Activated CD4-positive, alpha-beta memory T cell treated with anti-CD3 and anti-CD28 coated beads for 36 hours (primary cell): ENCODE results near the gene ATP2B2. TPM values are rescaled to one million over a fixed set of nuclear protein-coding genes. Genes with fewer than 3 reads are reported as not detected.
A peak's percentile ranks its signal among the peaks of the same experiment; 100 is the strongest.

Experiments
- CTCF ChIA-PET: fragments of 350-600 bp; sonication (Branson Sonifier 250); formaldehyde crosslinking; loops from one replicate; lab custom pipeline; 2021; ENCODE audit warnings: antibody characterized with exemption, inconsistent platforms; lab: Charles Lee
- POLR2A ChIA-PET: fragments of 350-600 bp; sonication (Branson Sonifier 250); formaldehyde crosslinking; loops from one replicate; lab custom pipeline; 2021; ENCODE audit warnings: antibody characterized with exemption; lab: Charles Lee
- DNase-seq: peaks from one replicate; pipeline ENCODE4 v3.0.0-alpha.2; 2020
- H3K27ac Mint-ChIP-seq: one replicate; pipeline ENCODE4 v1.8.0; 2021; ENCODE audit warnings: mixed read lengths
- H3K27me3 Mint-ChIP-seq: one replicate; pipeline ENCODE4 v1.8.0; 2021; ENCODE audit warnings: mixed read lengths
- H3K36me3 Mint-ChIP-seq: one replicate; pipeline ENCODE4 v1.8.0; 2021; ENCODE audit warnings: mixed read lengths
- H3K4me1 Mint-ChIP-seq: one replicate; pipeline ENCODE4 v1.8.0; 2021; ENCODE audit warnings: low read depth, mixed read lengths
- H3K4me3 Mint-ChIP-seq: one replicate; pipeline ENCODE4 v1.8.0; 2021; ENCODE audit warnings: mild to moderate bottlenecking, mixed read lengths
- H3K9me3 Mint-ChIP-seq: one replicate; pipeline ENCODE4 v1.8.0; 2021; ENCODE audit warnings: mixed read lengths
- intact Hi-C: fragments of 100-400 bp; cut with micrococcal nuclease; formaldehyde crosslinking; loops from one replicate; pipeline ENCODE4 v1.15.1; 2023
- total RNA-seq, 2 experiments: library from RNA; stranded (reverse); gene quantifications; one replicate each; pipeline ENCODE4 v1.2.3, GENCODE V29; 2021

ATP2B2 gene
- total RNA-seq, 2 experiments from 2014 or later: 0.05 TPM; not detected in 1

GRCh38 chr3:10459954-10460754 lies 45.2 kb downstream of the ATP2B2 start:
- DNase-seq: peak; percentile 79
- intact Hi-C loops: no loop called here
- CTCF ChIA-PET: interaction anchor here (0.7 to 1.1 kb wide), 3 partner anchors 116 to 278 kb away, joined by 3 to 4 read pairs (median 3); no protein-coding TSS in a partner anchor
- no peak overlapping the region for H3K27ac Mint-ChIP-seq
- H3K36me3 Mint-ChIP-seq: no peaks in the 10 kb centered on the region
- H3K4me1 Mint-ChIP-seq: no peaks in the 10 kb centered on the region
- no peaks in the 10 kb centered on the region for H3K27me3 Mint-ChIP-seq
- H3K4me3 Mint-ChIP-seq: no peak overlapping the region
- no peaks in the 10 kb centered on the region for H3K9me3 Mint-ChIP-seq
- POLR2A ChIA-PET: no interaction called here

GRCh38 chr3:10457560-10457959 lies 47.8 kb downstream of the ATP2B2 start:
- no peak overlapping the region for H3K27ac Mint-ChIP-seq
- intact Hi-C loops: no loop called here
- no peaks in the 10 kb centered on the region for H3K27me3 Mint-ChIP-seq
- POLR2A ChIA-PET: no interaction called here
- no peak overlapping the region for H3K4me3 Mint-ChIP-seq
- no peak for DNase-seq
- no peaks in the 10 kb centered on the region for H3K9me3 Mint-ChIP-seq
- H3K4me1 Mint-ChIP-seq: no peaks in the 10 kb centered on the region
- H3K36me3 Mint-ChIP-seq: no peaks in the 10 kb centered on the region
- CTCF ChIA-PET: no interaction called here

GRCh38 chr3:10456981-10457380 lies 48.4 kb downstream of the ATP2B2 start:
- no peak for DNase-seq
- no peaks in the 10 kb centered on the region for H3K9me3 Mint-ChIP-seq
- H3K27ac Mint-ChIP-seq: no peak overlapping the region
- no peak overlapping the region for H3K4me3 Mint-ChIP-seq
- ChIA-PET POLR2A (no interaction called here), CTCF (no interaction called here)
- H3K4me1 Mint-ChIP-seq: no peaks in the 10 kb centered on the region
- H3K36me3 Mint-ChIP-seq: no peaks in the 10 kb centered on the region
- H3K27me3 Mint-ChIP-seq: peaks cover 3% of the 10 kb centered on the region
- intact Hi-C loops: no loop called here

- Mint-ChIP-seq H3K9me3 (no peaks in the 10 kb centered on the region), H3K36me3 (no peaks in the 10 kb centered on the region), H3K4me1 (no peaks in the 10 kb centered on the region), H3K27me3 (peaks cover 3% of the 10 kb centered on the region), H3K27ac (no peak overlapping the region), H3K4me3 (no peak overlapping the region)
- no peak for DNase-seq
- CTCF ChIA-PET: no interaction called here
- intact Hi-C loops: no loop called here
- POLR2A ChIA-PET: no interaction called here
These were observed 49.9 kb downstream of the ATP2B2 start for GRCh38 chr3:10455545-10455914.

GRCh38 chr3:10454907-10455544 lies 50.4 kb downstream of the ATP2B2 start:
- no peaks in the 10 kb centered on the region for H3K9me3 Mint-ChIP-seq
- H3K4me1 Mint-ChIP-seq: no peaks in the 10 kb centered on the region
- ChIA-PET POLR2A (no interaction called here), CTCF (interaction anchor here (0.6 kb wide), 1 partner anchor 60 kb away, joined by 3 read pairs; no protein-coding TSS in a partner anchor)
- H3K36me3 Mint-ChIP-seq: no peaks in the 10 kb centered on the region
- no peak overlapping the region for H3K27ac Mint-ChIP-seq
- DNase-seq: no peak
- no peak overlapping the region for H3K4me3 Mint-ChIP-seq
- H3K27me3 Mint-ChIP-seq: peaks cover 3% of the 10 kb centered on the region
- intact Hi-C loops: no loop called here

- H3K4me1 Mint-ChIP-seq: no peaks in the 10 kb centered on the region
- no peak overlapping the region for H3K27ac Mint-ChIP-seq
- intact Hi-C loops: no loop called here
- H3K9me3 Mint-ChIP-seq: no peaks in the 10 kb centered on the region
- H3K36me3 Mint-ChIP-seq: no peaks in the 10 kb centered on the region
- ChIA-PET POLR2A (no interaction called here), CTCF (no interaction called here)
- DNase-seq: no peak
- peaks cover 3% of the 10 kb centered on the region for H3K27me3 Mint-ChIP-seq
- H3K4me3 Mint-ChIP-seq: no peak overlapping the region
These were observed 51.8 kb downstream of the ATP2B2 start for GRCh38 chr3:10453431-10454163.

GRCh38 chr3:10450494-10451440 lies 54.6 kb downstream of the ATP2B2 start:
- H3K4me3 Mint-ChIP-seq: no peak overlapping the region
- DNase-seq: no peak
- ChIA-PET POLR2A (no interaction called here), CTCF (no interaction called here)
- no peaks in the 10 kb centered on the region for H3K36me3 Mint-ChIP-seq
- H3K27me3 Mint-ChIP-seq: peaks cover 3% of the 10 kb centered on the region
- intact Hi-C loops: no loop called here
- H3K9me3 Mint-ChIP-seq: no peaks in the 10 kb centered on the region
- no peaks in the 10 kb centered on the region for H3K4me1 Mint-ChIP-seq
- no peak overlapping the region for H3K27ac Mint-ChIP-seq

GRCh38 chr3:10449436-10449835 lies 56.0 kb downstream of the ATP2B2 start:
- H3K27ac Mint-ChIP-seq: no peak overlapping the region
- H3K4me3 Mint-ChIP-seq: no peak overlapping the region
- peaks cover 3% of the 10 kb centered on the region for H3K27me3 Mint-ChIP-seq
- intact Hi-C loops: no loop called here
- no peaks in the 10 kb centered on the region for H3K36me3 Mint-ChIP-seq
- no peaks in the 10 kb centered on the region for H3K9me3 Mint-ChIP-seq
- ChIA-PET POLR2A (no interaction called here), CTCF (no interaction called here)
- no peaks in the 10 kb centered on the region for H3K4me1 Mint-ChIP-seq
- no peak for DNase-seq

GRCh38 chr3:10448544-10448943 lies 56.8 kb downstream of the ATP2B2 start:
- H3K4me1 Mint-ChIP-seq: no peaks in the 10 kb centered on the region
- CTCF ChIA-PET: no interaction called here
- DNase-seq: no peak
- H3K36me3 Mint-ChIP-seq: no peaks in the 10 kb centered on the region
- H3K27me3 Mint-ChIP-seq: peaks cover 3% of the 10 kb centered on the region
- H3K4me3 Mint-ChIP-seq: no peak overlapping the region
- no peak overlapping the region for H3K27ac Mint-ChIP-seq
- intact Hi-C loops: no loop called here
- POLR2A ChIA-PET: no interaction called here
- no peaks in the 10 kb centered on the region for H3K9me3 Mint-ChIP-seq

GRCh38 chr3:10447527-10448260 lies 57.7 kb downstream of the ATP2B2 start:
- POLR2A ChIA-PET: no interaction called here
- Mint-ChIP-seq H3K36me3 (no peaks in the 10 kb centered on the region), H3K4me3 (no peak overlapping the region), H3K4me1 (no peaks in the 10 kb centered on the region), H3K9me3 (no peaks in the 10 kb centered on the region), H3K27me3 (peaks cover 3% of the 10 kb centered on the region), H3K27ac (no peak overlapping the region)
- DNase-seq: no peak
- CTCF ChIA-PET: interaction anchor here (1.1 kb wide), 1 partner anchor 26 kb away, joined by 3 read pairs; no protein-coding TSS in a partner anchor
- intact Hi-C loops: no loop called here

GRCh38 chr3:10447110-10447509 lies 58.3 kb downstream of the ATP2B2 start:
- Mint-ChIP-seq H3K4me1 (no peaks in the 10 kb centered on the region), H3K27ac (no peak overlapping the region), H3K9me3 (no peaks in the 10 kb centered on the region), H3K4me3 (no peak overlapping the region), H3K36me3 (no peaks in the 10 kb centered on the region), H3K27me3 (no peaks in the 10 kb centered on the region)
- intact Hi-C loops: no loop called here
- ChIA-PET CTCF (interaction anchor here (1.1 kb wide), 1 partner anchor 27 kb away, joined by 3 read pairs; no protein-coding TSS in a partner anchor), POLR2A (no interaction called here)
- DNase-seq: no peak
